GM12874 (cell line): ENCODE measurements around the gene PRODH2.

Source experiments
- CTCF ChIP-seq: IDR thresholded peaks from 2 replicates; pipeline ENCODE4 v1.5.1; 2011; ENCODE audit warnings: low read depth, mild to moderate bottlenecking, control low read depth, low read length, moderate library complexity; ENCODE audit not compliant: insufficient read depth

The PRODH2 gene

GRCh38 chr19:35791814-35792279, 20.8 kb downstream of the PRODH2 start:
- TF ChIP-seq CTCF, result no peak

DNA sequence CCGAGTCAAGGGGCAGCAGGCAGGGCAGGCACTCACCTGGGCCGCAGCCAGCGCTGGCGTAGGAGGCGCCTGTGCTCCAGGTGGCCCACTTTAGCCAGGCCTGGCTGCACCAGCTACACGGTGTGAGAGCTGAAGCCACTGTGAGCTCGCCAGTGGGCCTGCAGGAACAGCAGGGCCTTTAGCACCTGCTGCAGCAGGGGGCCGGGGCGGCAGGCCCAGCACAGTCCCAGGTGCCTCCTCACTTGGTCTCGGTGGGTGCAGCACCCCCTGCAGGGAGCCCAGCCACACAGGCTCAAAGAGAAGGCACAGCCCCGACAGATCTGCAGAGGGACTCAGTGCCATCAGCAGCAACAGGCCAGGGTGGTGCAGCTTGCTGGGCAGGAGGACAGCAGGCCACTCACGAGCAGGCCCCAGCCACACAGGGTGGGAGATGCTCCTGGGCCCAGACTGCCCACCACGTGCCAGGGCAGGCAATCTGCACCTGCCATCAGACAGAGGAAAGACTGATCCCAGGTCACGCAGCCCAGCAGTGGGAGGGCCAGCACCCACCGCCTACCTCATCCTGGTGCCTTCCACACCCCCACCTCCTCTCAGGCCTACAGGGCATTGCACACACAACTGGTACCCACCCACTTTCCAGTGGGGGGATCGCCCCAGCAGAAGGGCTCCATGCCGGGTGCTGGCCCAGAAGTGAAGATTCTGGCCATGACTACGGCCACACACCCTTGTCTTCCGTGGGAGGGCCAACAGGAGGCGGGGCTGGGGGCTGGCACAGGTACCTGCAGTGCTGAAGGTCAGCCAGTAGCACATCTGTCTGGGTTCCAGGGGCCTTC, 21.4 kb downstream of the PRODH2 start:
- TF ChIP-seq CTCF, result peak; percentile 45; the same call in 1 of the 2 replicates

- no peak for TF ChIP-seq CTCF
Measured at GRCh38 chr19:35789978-35790944, 22.4 kb downstream of the PRODH2 start.

DNA sequence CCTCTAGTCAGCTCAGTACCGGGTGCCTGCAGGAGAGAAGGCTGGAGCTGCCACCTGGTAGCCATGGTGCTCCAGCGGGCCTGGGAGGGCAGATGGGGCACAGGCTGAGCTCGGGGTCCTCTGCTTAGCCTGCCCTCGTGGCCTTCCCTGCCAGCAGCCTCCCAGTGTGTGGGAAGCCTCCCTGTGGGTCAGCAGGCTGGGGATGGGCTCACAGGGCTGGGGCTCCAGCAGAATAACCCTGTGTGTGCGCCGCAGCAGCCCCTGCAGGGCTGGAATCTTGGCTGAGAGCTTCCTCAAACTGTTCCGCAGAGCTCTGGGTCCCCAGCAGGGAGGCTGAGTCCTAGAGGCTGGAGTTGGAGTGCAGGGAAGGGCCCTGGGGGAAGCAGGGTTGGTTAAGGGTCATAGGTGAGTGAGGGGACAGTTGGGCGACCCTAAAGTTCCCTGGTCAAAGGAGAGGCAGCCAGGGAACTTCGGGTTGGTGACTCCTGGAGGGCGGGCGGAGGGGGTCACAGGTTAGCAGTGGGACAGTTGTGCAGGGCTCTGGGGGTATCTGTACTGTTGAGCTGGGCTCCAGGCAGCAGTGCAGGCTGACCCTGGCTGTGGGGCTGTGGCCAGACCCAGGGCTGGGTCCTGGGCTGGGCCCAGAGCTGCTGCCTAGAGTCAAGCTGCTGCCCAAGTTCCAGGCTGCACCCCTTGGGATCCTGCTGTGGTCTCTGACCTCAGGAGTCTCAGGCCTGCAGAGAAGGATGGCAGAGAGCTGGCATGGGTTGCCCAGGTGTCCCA, 23.3 kb downstream of the PRODH2 start:
- TF ChIP-seq CTCF, result no peak

DNA sequence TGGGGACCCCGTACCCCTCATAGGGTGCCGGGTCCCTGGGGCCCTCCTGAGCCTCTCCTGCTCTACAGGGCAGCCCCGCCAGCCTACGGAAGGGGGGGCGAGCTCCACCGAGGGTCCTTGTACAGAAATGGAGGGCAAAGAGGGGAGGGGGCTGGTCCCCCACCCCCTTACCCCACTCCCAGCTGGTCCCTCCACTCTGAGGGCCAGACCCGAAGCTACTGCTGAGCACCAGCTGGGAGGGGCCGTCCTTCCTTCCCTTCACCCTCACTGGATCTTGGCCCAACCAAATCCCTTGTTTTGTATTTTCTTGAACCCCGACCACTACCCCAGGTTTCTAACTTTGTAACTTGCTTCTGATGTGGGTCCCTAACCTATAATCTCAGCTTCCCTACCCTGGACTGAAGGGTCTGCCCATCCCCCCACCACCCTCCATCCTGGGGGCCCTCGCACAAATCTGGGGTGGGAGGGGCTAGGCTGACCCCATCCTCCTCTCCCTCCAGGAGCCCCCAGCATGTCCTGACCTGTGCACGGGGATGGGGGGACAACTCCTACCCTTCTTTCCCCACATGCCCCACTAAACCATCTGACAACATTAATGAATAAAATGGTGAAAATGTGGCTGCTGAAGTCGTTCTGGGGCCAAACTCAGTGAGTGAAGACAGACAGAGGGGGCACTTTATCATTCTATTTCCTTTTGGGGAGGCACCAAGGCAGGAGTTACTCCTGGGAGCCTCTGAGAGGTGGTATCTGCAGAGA, 24.3 kb downstream of the PRODH2 start:
- TF ChIP-seq CTCF, result no peak

DNA sequence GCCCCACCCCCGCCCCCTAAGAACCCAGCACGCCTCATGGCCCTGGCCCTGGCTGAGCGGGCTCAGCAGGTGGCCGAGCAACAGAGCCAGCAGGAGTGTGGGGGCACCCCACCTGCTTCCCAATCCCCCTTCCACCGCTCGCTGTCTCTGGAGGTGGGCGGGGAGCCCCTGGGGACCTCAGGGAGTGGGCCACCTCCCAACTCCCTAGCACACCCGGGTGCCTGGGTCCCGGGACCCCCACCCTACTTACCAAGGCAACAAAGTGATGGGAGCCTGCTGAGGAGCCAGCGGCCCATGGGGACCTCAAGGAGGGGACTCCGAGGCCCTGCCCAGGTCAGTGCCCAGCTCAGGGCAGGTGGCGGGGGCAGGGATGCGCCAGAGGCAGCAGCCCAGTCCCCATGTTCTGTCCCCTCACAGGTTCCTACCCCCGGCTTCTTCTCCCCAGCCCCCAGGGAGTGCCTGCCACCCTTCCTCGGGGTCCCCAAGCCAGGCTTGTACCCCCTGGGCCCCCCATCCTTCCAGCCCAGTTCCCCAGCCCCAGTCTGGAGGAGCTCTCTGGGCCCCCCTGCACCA, 25.3 kb downstream of the PRODH2 start:
- TF ChIP-seq CTCF, result no peak
